Measurements from ENCODE around the gene CYTH3.
A peak's percentile ranks its signal among the peaks of the same experiment; 100 is the strongest.

The CYTH3 gene

DNA sequence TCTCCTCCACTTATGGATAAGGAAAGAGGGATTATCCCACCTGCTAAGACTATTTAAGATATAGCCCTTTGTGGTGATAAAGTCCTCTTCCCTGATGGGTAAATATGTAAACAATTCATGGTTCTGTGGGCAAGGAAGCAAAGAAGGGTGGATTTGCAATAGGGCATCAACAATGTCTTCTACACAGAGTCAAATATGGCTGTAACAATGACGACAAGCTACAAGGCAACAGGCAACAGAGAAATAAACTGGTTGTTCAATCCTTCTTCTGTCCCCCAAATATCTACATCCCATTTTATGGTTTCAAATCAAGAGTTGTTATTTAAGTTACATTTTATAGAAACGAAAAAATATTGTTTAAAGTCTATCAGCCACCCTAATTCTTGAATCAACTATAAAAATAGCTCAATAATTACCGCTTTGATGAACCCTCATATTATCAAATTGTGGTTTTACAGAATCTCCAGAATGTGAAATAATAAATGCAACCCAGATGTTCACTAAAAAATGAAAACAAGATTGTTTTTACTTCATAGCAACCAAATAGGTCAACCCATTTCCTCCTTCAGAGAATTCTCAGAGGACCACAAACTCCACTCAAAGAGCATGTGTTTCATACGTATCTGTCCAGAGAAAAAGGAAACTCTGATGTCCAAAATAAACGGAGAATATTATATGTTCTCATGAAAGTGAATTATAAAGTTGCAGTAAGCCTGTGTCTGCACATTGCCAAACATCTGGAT, 13.8 kb downstream of the CYTH3 start:
- peak; percentile 95 for DNase-seq (ENCODE audit: low read depth)

DNA sequence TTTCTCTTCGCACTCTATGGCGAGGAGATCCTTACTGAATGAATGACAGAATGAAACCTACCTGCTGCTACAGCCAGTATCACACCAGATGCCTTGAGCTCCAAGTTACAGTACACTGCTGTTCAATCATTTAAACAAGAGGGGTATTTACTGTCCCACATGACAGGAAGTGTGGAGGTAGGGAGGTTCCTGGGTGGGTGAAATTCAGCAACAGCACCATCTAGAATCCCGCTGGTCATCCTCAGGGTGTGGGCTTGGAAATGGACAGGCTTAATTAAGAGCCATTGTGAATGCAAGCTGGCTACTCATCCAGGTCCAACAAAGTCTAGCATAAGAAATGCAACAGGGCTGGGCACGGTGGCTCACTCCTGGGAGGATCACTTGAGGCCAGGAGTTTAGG, 14.7 kb downstream of the CYTH3 start:
- no peak for DNase-seq (ENCODE audit: low read depth)

DNA sequence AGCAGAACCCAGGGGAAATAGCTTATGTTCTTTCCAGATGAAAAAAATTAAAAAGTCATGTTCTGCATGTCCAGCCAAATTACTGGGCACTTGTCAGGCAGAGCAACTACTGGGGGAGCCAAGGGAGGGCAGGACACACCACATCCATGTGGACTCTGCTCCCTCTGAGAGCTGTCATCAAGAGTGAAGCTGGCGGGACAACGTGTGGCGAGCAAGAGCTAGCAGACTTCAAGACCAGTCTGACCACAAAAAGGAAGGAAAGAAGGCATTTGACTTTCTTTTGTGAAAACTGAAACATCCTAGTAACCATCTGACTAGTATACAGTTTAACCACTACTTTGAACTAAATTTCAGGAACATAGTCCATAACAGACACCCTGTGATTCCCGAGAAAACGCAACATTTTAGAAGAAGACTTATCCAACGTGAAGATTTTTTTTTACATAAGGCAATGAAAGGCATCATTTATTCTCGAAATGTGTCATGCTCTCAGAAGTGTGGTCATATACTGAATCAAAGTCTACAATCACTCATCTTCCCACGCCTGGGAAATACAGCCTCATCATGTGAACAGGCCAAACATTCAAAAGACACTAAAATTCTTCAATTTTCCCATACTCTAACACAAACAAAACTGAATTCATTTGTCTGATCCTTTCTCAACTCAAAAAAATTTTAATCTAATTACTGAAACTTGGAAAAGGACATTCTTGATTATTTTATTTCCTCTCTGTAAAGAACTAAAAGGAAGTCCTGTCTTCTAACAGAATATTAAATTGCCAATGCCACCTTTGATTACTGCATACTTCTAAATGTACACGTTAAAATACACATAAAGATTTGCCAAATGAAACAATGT, 15.5 kb downstream of the CYTH3 start:
- peak; percentile 90 for DNase-seq (ENCODE audit: low read depth)

DNA sequence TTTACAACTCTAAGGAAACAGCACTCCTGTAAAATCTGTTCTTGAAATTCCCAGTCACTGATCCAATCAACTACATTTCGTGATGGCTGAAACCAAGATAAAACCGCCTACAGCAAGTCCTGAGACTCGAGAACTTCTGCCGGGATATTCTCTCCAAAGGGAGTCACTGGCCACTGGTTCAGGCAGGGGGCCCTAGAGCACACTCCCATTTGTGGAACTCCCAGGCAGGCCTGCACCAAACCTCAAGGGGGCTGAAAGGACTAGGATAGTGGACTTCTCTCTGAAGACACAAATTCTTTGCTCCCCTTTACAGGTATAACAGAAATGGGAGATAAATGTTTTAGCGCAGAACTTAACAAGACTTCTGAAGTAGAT, 16.3 kb downstream of the CYTH3 start:
- no peak for DNase-seq (ENCODE audit: low read depth)

DNA sequence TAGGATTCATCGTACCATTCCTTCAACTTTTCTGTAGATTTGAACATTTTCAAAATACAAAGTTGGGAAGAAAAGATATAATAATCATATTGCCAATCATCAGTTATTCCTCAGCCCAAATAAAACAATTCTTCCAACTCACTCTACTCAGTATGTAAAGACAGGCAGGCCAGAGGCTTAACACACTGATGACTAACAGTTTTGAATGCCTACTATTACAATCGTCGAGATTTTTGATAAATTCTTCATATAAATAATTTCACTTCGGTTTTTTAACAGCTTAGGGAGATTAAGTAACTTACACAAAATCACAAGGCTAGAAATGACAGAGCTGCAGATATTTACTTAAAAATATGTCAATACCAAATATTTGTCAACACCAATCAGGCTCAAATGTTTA, 17.6 kb downstream of the CYTH3 start:
- no peak for DNase-seq (ENCODE audit: low read depth)

DNA sequence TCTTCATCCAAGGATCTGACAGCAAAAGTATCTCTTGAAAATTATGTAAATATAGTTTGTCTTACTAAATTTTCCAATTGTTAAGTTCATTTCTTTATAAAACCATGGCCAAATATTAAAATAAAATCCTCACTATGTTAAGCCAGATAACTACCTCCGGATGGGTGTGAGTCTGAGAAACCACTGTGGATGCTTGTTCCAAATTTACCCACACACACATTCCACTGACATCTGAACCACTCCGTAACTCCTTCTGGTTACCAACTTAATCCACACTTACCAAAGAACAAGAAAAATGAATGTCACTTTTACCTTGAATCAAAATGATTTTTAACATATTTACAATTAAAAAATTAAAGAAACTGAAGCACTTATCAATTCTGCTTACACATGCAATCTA, 19.7 kb downstream of the CYTH3 start:
- DNase-seq (ENCODE audit: low read depth): no peak

DNA sequence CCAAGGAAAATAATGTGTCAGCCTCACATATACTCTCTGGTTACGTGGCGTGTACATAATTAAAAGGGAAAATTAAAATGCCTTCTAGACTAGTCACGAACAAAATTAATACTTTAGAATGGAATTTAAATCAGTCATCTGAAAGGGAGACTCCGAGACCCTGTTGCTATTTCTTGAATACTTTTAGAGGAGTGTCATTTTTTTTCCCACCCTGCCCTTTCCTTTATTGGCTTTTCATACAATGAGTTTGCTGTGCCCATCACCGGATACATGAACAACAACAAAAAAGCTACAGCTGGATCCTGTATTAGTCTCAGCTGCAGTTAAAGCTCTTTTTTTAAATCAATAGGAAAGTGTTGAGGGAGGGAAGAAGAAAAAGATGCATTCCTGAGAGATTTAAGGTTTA, 20.1 kb downstream of the CYTH3 start:
- peak; percentile 50 for DNase-seq (ENCODE audit: low read depth)

DNA sequence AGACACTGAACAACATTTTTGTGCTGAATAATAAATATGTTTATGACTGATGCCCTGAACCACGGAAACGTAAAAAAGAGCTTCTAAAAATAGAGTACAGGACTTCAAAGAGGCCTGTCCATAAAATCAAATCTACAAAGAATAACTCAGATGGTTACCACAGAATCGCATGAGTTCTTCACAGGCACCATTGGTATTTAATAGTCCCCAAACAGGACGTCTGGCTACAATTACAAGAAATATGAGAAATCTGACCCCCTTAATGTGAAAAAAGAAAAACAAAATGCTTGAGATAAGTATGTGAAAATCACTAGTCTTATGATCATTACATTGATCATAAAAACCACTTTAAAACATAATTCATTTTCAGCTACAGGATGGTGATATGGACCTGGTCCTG, 20.8 kb downstream of the CYTH3 start:
- no peak for DNase-seq (ENCODE audit: low read depth)

DNA sequence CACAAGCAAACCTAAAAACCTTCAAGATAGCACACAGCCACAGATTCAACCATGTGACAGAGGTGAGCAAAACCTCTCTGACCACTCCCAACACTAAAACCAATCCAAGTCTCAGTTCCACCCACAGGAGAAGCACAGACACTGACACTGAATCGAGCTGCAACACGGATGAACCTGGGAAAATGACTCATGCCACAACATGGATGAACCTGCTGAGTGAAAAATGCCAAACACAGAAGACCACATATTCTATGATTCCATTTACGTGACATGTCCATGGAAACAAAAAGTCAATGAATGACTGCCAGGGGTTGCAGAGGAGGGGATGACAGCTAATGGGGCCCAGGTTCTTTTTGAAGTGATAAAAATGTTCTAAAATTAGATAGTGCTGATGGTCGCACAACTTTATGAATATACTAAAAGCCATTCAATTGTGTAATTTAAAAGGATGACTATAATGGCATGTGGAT, 22.0 kb downstream of the CYTH3 start:
- DNase-seq (ENCODE audit: low read depth): no peak

DNA sequence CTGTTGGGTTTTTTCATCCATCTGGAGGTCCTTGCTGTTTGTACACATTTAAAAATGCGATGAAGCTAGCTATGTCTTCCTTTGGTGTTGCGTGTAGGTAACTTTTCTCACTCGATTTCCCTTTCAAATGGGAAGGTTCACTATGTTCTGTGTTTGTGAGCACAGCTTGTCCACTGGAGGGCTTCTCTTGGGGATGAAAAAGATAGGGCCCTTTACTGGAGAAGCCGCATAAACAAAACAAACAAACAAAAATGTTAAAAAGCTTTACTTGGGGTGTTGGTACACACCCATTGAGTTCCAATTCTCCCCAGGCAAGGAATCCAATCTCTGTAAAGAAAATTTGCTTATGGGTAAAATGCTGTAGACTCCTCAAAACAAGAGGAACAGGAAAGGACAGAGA, 23.4 kb downstream of the CYTH3 start:
- no peak for DNase-seq (ENCODE audit: low read depth)

DNA sequence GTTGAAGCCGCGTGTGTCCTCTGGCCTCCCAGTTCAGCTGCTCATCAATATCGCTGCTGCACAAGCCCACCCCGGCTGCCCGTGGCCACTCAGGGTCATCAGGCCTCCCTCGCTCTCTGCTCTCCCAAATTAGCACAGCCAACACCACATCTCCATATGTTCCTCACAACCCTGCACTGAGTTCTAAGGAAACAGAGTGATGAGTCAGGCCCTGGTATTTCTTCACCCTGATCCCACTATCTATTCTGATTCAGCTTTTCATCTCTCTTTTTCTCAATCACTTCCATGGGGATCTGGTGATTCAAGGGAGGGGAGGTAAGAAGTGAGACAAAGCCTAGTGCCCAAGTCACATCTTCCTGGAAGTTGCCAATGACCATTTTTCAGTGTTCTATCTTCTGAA, 23.8 kb downstream of the CYTH3 start:
- DNase-seq (ENCODE audit: low read depth): peak; percentile 65

DNA sequence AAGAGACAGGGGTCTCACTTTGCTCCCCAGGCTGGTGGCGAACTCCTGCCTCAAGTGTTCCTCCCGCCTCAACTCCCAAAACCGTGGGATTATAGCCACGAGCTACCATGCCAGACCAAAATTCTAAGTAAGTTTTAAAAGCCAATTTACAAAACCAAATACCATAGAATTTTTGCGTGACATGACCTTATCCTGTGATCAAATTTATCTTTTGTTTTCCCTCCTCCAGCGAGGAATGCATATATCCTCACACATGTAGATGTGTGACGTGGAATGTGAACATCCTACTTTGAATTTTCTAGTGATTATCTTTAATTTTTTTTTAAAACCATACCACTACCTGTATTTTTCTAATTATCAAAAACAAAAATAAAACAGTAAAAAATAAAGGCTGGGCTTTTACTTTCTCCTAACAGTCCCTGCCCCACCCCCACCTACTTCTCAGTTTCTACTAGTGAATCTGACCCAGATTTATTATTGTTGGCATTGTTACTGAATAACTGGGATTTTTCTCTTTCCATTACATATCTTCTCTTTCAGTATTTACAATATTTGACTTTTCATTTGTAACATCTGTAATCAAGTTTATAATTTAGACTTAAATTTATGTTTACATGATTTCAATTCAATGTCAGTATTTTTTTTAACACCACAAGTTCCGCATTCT, 26.0 kb downstream of the CYTH3 start:
- DNase-seq (ENCODE audit: low read depth): no peak

DNA sequence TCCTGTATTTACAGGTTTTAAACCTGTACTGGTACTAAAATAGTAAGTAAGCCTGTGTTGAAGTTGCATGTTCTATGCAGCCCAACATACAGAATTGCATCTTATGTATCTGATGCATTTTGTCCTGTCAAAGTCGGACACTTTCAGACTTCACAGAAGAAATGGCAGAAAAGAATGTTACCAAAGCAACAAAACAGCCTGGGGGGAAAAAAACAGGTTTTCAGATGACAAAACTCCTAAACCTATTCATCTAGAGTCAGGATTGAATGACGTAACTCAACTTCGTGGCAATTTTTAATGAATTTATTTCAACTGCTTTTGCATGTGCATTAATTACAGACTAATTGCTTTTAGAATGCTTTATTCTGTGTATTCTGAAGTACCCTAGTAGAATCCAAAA, 28.4 kb downstream of the CYTH3 start:
- DNase-seq (ENCODE audit: low read depth): no peak

DNA sequence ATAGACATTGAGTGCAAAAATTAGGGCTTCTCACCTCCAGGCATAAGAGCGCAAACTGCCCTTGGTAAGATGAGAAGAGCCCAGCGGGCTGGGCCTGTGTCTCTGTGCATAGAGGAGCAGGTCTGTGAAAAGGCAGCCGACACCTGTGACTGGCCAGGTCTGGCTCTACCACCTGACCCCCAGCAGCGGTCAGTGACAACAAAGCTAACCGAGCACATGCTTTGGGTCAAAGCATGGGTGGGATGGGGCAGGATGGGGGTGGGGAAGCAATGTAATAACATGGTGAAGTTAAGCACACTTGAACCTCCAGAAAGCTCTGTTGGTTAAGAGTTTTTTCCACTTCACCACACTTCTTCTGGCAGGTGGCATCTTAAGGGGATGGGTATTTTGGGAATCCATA, 29.3 kb downstream of the CYTH3 start:
- no peak for DNase-seq (ENCODE audit: low read depth)

DNA sequence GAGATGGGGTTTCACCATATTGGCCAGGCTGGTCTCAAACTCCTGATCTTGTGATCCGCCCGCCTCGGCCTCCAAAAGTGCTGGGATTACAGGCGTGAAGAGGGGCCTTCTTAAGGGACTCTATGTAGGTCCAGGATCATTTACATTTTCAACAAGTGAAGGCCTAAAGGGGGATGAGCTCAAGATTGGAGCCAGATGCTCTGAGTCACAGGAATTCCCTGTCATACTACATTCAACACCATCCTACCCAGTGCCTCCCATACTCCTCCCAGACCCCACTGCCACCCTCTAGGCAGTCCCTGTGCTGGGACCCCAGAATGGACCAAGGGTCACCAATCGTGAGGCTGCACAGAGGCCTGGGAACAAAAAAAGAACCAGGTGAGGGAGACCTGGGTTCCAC, 29.9 kb downstream of the CYTH3 start:
- no peak for DNase-seq (ENCODE audit: low read depth)

DNA sequence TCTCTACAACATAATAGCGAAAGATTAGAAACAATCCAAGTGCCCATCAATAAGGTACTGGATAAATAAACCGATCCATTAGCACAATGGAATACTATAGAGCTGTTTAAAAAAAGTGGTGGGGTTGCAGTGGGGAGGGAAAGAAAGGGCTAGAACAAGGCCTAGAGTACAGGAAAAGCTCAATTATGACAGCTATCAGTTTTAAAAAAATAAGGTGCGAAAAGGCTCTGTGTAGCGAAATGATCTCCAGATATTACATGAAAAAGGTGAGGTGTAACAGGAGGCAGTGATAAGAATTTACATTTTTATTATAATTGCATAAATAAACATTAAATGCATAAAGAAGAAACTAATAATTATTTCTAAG, 30.8 kb downstream of the CYTH3 start:
- DNase-seq (ENCODE audit: low read depth): no peak

DNA sequence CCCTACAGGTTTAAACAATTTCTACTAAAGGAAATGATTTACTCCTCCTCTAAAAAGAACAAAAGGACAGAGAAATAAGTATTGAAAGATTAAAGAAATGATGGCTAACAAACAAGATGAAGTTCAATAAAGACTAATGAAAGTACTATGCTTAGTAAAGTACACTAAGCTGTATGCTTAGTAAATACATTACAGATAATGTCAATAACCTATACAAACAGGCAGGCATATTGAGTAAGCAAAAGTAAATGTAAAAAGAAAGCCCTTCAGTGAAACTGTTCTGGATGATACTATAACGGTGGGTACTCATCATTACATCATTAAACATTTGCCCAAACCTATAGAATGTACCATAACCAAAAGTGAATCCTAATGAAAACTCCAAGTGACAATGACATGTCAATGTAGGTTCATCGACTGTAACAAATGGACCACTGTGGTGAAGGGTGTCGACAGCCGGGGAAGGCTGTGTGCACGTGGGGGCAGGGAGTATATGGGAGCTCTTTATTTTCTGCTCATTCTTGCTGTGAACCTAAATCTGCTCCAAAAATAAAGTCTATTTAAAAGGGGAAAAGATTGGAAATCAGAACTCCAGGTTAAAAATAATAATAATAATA, 34.0 kb downstream of the CYTH3 start:
- DNase-seq (ENCODE audit: low read depth): no peak

DNA sequence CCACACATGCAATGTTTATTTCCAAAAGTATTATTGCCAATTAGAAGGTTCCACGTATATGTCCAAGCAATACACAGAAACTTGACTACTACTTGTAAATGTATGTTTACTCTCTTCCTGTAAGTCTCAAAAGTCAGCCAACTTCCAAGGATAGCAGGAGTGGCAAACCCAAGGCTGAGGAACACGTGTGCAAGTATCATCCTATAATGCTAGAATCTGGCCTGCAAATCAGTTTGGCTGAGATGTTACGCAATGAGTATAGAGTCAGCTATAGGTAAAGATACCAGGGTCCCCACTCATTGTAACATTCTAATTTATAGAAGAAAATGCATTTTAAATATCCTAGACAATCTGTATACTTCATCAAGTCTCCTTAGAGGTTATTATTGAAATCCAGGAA, 34.7 kb downstream of the CYTH3 start:
- no peak for DNase-seq (ENCODE audit: low read depth)

DNA sequence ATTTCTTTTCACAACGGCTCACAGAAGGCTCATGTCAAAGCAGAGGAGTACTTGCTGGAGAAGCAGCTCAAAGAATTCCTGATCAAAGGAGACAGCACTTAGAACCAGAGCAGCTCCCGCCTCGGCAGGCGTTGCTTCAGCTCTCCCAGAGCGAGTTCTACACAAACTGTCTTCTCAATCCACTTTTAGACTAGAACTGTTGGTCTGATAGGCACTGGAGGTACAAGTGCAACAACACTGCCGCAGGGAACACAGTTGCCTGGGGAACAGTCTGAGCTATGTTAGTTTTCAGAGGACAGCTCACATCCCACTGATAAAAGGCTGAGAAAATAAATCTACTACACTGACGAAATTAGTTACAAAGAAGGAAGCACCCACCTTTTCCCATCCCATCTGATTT, 35.4 kb downstream of the CYTH3 start:
- no peak for DNase-seq (ENCODE audit: low read depth)

DNA sequence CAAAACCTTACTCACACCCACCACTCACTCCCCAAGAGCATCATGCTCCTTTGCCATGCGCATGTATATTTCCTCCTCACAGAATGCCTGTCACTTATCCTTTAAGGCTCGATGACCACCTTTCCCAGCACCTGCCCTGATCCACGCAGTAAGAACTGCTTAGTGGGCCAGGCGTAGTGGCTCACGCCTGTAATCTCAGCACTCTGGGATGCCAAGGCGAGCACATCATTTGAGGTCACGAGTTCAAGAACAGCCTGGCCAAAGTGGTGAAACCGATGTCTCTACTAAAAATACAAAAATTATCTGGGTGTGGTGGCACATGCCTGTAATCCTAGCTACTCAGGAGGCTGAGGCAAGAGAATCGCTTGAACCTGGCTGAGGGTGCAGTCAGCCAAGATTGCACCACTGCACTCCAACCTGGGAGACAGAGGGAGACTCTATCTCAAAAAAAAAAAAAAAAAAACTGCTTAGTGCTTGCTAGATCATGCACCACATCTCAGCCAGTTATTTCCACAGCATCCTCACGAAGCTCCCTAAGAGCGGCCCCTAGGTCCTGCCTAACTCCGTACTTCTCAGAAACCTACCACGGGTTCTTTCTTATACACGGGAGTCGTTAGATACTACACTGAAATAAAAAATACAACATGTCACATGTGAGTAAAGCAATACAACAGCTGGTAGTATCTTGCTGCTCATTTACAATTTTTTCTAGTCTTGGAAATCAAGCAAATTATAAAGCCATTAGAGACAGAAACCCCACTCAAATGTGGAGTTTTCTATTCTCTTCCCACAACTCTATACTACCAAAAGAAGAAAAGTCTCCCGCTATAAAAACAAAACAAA, 37.2 kb downstream of the CYTH3 start:
- no peak for DNase-seq (ENCODE audit: low read depth)

DNA sequence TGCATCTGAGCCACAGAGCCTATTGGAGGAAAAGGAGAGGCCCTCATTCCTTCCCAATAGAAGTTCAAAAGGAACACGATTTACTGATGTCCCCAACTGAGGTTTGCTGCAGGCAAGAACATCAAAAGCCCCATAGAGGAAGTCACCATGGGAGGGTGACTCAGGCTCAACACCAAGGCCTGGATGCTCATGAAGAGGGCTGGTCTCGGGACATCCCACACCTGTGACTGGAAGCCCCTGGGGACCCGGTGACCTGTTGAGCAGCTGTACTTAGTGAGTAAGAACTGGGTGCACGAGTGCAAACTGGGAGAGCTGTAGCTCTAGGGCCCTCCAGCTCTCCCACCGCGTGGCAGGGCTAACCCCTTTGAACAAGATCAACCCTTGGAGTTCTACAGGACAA, 38.0 kb downstream of the CYTH3 start:
- DNase-seq (ENCODE audit: low read depth): no peak

DNA sequence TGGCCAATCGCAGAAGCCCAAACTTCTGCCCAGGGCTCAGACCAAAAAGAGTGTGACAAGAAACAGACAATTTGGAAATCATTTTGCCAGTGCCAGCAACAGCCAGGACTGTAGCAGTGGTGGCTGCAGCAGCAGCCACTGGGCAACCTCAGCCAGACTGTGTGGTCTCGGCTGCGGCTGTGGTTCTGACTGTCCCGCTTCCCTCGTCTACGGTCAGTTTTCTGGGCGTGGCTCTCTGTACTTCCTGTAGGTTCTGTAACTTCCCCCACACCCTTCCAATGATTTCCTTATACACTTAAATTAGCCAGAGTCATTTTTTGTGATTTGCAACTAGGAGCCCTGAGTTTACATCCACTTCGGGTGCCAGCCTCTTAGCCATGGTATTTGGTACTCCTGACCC, 39.9 kb downstream of the CYTH3 start:
- no peak for DNase-seq (ENCODE audit: low read depth)

Measured in stromal cell of bone marrow (primary cell).